GM18868 (cell line): ENCODE measurements around the gene CCDC28A.
"Not testable (repeated sequence)": the region's sequence is repeated elsewhere in the genome, so short reads cannot be mapped to it uniquely, and the experiment has no call there.

Source experiments
- ATAC-seq: cut with Tn5 transposase; IDR thresholded peaks from one replicate; pipeline ENCODE4 v1.9.1; 2021; ENCODE audit warnings: mild to moderate bottlenecking, moderate library complexity; ENCODE audit not compliant: unreplicated experiment

CCDC28A gene

GRCh38 chr6:138773177-138774091 lies at the start of gene CCDC28A:
Gene CCDC28A, plus strand, starts transcription at chr6:138773769. Its CDS starts 2,352 bp downstream, at chr6:138776121.
- peak; percentile 88 for ATAC-seq

GRCh38 chr6:138724015-138724414 lies 49.6 kb upstream of the CCDC28A start:
- ATAC-seq: no peak

GRCh38 chr6:138726066-138726756 lies 47.4 kb upstream of the CCDC28A start:
- ATAC-seq: no peak

DNA sequence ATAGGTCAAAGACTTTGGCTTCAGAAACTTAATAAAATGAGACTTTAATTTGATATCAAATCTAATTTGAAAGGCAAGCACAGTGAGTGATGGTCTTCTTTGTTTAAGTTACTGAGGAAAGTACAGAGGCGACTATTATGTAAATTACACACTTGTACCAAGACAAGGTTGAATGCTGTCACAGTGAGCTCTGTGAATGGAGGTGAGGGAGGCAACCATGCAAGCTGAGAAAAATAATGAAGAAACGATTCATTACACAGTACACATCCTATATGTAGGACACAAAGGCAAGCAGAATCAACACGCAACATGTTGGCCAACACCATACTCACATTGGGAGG lies 46.8 kb upstream of the CCDC28A start:
- ATAC-seq: no peak

DNA sequence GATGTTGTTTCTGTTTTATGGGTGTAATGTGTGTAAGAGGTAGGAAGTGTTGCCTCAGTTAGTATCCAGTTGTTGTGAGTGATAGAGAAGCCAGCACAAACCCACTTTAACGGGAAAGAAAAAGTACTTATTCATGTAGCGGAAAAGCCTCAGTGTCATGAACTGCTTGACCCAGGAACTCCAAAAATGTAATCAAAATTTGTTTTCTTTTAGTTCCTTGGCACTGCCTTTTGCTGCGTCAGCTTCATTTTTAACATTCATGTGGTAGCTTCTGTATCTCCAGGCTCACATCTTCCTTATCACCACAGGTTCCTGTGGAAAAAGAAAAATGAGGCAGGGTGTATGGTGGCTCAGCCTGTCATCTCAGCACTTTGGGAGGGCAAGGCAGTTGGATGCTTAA lies 46.4 kb upstream of the CCDC28A start:
- no peak for ATAC-seq

- ATAC-seq: no peak
These were observed 44.9 kb upstream of the CCDC28A start for GRCh38 chr6:138728662-138729061.

DNA sequence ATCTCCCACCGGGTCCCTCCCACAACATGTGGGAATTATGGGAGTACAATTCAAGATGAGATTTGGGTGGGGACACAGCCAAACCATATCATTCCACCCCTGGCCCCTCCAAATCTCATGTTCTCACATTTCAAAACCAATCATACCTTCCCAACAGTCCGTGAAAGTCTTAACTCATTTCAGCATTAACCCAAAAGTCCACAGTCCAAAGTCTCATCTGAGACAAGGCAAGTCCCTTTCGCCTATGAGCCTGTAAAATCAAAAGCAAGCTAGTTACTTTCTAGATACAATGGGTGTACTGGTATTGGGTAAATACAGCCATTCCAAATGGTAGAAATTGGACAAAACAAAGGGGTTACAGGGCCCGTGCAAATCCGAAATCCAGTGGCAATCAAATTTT lies 43.5 kb upstream of the CCDC28A start:
- ATAC-seq: not testable (repeated sequence)

DNA sequence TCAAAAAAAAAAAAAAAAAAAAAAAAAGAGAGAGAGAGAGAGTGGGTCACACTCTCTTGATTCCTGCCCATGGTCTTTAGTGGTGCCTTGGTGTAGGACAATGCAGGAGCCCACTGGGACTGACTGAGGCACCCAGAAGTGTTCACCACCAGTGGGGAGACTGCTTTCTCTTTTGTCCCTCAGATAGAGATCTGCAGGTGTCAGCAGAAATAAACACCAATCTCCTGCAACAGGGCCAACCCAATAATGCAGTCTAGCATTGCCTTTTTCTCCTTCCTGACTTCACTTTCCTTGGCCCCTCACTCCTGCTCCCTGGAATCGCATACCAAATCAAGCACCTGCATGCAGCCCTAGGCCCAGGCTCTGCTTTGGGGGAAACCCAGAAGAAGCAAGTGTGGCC lies 39.0 kb upstream of the CCDC28A start:
- ATAC-seq: no peak

DNA sequence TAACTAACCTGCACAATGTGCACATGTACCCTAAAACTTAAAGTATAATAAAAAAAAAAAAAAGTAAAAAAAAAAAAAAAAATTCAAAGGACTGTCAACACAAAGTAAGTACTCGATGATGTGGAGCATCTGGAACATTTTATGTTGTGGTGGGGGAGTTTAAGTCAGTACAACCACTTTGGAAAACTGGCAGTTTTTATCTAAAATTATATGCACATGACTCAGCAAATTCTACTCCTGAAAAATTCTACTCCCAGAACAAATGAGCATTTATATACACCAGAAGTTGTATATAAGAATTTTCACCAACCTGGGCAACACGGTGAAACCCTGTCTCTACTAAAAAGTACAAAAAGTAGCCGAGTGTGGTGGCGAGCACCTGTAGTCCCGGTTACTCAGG lies 36.9 kb upstream of the CCDC28A start:
- no peak for ATAC-seq

DNA sequence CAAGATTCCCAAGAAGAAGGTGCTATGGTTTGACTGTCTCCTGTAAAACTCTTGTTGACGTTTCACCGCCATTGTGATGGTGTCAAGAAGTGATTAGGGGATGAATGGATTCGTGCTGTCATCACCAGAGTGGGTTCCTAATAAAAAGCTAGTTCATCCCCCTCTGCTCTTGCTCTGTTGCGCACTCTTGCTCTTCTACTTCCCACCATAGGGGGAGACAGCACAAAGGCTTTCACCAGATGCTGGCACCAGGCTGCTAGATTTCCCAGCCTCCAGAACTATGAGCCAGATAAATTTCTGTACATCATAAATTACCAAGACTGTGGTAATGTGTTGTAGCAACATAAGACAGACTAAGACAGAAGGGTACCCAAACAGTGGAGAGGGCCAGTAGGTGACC lies 21.6 kb upstream of the CCDC28A start:
- ATAC-seq: no peak

- no peak for ATAC-seq
These were observed 16.4 kb upstream of the CCDC28A start for GRCh38 chr6:138757136-138757535.

- no peak for ATAC-seq
These were observed 7.5 kb upstream of the CCDC28A start for GRCh38 chr6:138765896-138766655.

- peak; percentile 18 for ATAC-seq
These were observed 4.4 kb upstream of the CCDC28A start for GRCh38 chr6:138769102-138769676.

DNA sequence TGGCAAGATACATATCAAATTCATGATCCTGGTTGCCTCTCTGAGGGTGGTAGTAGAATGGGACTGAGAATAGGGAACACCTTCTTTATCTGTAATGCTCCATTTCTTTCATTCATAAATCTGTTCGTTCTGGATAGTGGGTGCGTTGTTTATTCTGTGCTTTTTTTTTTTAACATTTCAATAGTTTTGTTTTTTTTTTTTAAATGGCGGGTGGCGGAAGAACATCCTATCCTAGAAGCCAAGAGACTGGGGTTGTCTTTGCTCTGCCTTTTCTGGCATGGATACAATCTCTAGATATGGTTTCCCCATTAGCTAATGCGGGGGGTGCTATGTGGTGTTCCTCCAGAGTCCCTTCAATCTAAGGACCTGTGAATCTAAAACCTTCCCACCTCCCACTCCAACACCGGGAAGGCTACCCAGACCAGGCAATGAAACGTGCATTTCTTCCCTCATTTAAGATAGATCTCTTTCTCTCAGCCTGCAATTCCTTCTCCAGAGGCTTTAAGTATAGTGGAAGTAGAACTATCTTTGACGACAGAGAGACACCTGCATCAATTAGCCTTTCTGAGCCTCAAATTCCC lies 883 bp upstream of the CCDC28A start:
- ATAC-seq: no peak

- ATAC-seq: no peak
These were observed 801 bp downstream of the CCDC28A start for GRCh38 chr6:138774370-138774769.

DNA sequence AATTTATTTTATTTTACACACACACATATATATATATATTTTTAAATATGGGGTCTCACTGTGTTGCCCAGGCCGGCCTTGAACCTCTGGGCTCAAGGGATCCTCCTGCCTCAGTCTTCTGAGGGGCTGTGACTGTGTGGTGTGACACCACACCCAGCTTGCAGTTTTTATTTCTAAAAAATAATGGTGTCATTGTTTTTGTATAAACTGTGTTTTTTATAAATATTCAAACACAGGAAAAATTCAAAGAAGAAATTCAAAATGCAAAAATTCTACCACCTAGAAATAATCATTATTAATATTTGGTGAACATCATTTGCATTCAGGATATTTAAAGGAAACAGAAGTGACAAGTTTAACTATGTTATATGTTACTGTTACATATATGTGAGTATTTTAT lies 3.1 kb downstream of the CCDC28A start:
- ATAC-seq: no peak

GRCh38 chr6:138778331-138778730 lies 4.8 kb downstream of the CCDC28A start:
- no peak for ATAC-seq

DNA sequence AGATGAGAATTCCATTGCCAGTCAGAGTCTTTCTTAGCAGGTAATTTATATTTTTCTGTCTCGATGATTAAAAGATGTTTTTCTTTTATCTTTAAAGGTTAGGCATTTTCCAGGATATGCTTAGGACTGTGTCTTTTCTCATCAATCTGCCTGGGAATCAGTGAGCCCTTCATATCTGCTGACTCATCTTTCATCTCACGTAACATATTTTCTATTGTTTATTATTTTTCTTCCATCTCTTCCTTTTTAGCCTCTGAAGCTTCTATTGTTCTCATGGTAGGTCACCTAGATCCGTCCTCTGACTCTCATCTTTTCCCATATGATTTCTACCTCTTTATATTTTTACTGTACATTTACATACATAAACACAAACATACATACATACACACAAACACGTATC lies 8.7 kb downstream of the CCDC28A start:
- ATAC-seq: no peak

GRCh38 chr6:138785079-138785478 lies 11.5 kb downstream of the CCDC28A start:
- no peak for ATAC-seq

GRCh38 chr6:138785980-138786379 lies 12.4 kb downstream of the CCDC28A start:
- ATAC-seq: no peak

- ATAC-seq: no peak
These were observed 13.6 kb downstream of the CCDC28A start for GRCh38 chr6:138787138-138787537.
